Activated naive CD4-positive, alpha-beta T cell (primary cell): ENCODE results near the gene COL2A1.

Experiments
- DNase-seq, 4 experiments: peaks; one replicate each; lab custom pipeline; 2025; lab: John Stamatoyannopoulos, UW

The COL2A1 gene

GRCh38 chr12:48030173-48030650, 25.9 kb upstream of the COL2A1 start:
- DNase-seq, result no peak

GRCh38 chr12:48029491-48030172, 25.4 kb upstream of the COL2A1 start:
- no peak for DNase-seq

- DNase-seq, result no peak
Measured at GRCh38 chr12:48028541-48029431, 24.5 kb upstream of the COL2A1 start.

GRCh38 chr12:48027183-48028002, 23.1 kb upstream of the COL2A1 start:
- DNase-seq, result no peak

- no peak for DNase-seq
Measured at GRCh38 chr12:48026060-48026827, 22.0 kb upstream of the COL2A1 start.

- no peak for DNase-seq
Measured at GRCh38 chr12:48025281-48025680, 21.0 kb upstream of the COL2A1 start.

- no peak for DNase-seq
Measured at GRCh38 chr12:48024735-48025134, 20.5 kb upstream of the COL2A1 start.

GRCh38 chr12:48023386-48023785, 19.1 kb upstream of the COL2A1 start:
- DNase-seq, result no peak

- no peak for DNase-seq
Measured at GRCh38 chr12:48022676-48023385, 18.6 kb upstream of the COL2A1 start.

GRCh38 chr12:48022180-48022521, 17.9 kb upstream of the COL2A1 start:
- no peak for DNase-seq

GRCh38 chr12:48021485-48022179, 17.4 kb upstream of the COL2A1 start:
- no peak for DNase-seq

GRCh38 chr12:48019639-48020265, 15.5 kb upstream of the COL2A1 start:
- no peak for DNase-seq

GRCh38 chr12:48018618-48018995, 14.3 kb upstream of the COL2A1 start:
- DNase-seq, result no peak

GRCh38 chr12:48017921-48018617, 13.8 kb upstream of the COL2A1 start:
- DNase-seq, result no peak

GRCh38 chr12:48017496-48017895, 13.2 kb upstream of the COL2A1 start:
- no peak for DNase-seq

GRCh38 chr12:48016373-48017020, 12.2 kb upstream of the COL2A1 start:
- DNase-seq, result no peak

- no peak for DNase-seq
Measured at GRCh38 chr12:48015954-48016353, 11.7 kb upstream of the COL2A1 start.

GRCh38 chr12:48015129-48015528, 10.9 kb upstream of the COL2A1 start:
- DNase-seq, result no peak

GRCh38 chr12:48013287-48013686, 9.0 kb upstream of the COL2A1 start:
- DNase-seq, result no peak
